ENCODE results near the gene AKAP10. TPM values are rescaled to one million over a fixed set of nuclear protein-coding genes. Genes with fewer than 3 reads are reported as not detected.

Gene AKAP10
- total and polyA plus RNA-seq, 2 of the 8 experiments (the other 6 are each of a cell fraction or from before 2014, with no cell fraction given) = 13.3 to 27.0 TPM

GRCh38 chr17:19928299-19928698, 49.3 kb downstream of the AKAP10 start (continued):
- no peak for TF ChIP-seq FOSL1 (IDR thresholded peaks at IDR 0.05; ENCODE audit: insufficient read depth, low read depth, low read length)

Measured in H1 (cell line).